Peyer's patch (tissue), 4 donors: Measurements from ENCODE around the gene DUSP9. TPM values are rescaled to one million over a fixed set of nuclear protein-coding genes. Genes with fewer than 3 reads are reported as not detected.
A peak's percentile ranks its signal among the peaks of the same experiment; 100 is the strongest.

Source experiments
- DNase-seq, 3 donors: peaks; one replicate each; pipeline ENCODE4 v3.0.0-alpha.2; 2017 to 2019
- H3K27ac ChIP-seq, 4 donors: fragments of 200-600 bp; sonication (generic); one replicate each; pipeline ENCODE4 v1.5.1; 2016 to 2019
- H3K27me3 ChIP-seq, 2 donors: fragments of 200-600 bp; sonication (generic); one replicate each; pipeline ENCODE4 v1.5.1; 2019
- H3K36me3 ChIP-seq, 3 donors: fragments of 200-600 bp; sonication (generic); one replicate each; pipeline ENCODE4 v1.5.1; 2016 to 2019
- H3K4me1 ChIP-seq, 4 donors: fragments of 200-600 bp; sonication (generic); one replicate each; pipeline ENCODE4 v1.5.1; 2016 to 2019
- H3K4me3 ChIP-seq, 4 donors: fragments of 200-600 bp; sonication (generic); 1 replicate in 3 of 4; 2 replicates in 1 of 4; pipeline ENCODE4 v1.5.1; 2016 to 2019; ENCODE audit warnings: mild to moderate bottlenecking in 1 of 4
- H3K9me3 ChIP-seq, 4 donors: fragments of 200-600 bp; sonication (generic); one replicate each; pipeline ENCODE4 v1.5.1; 2016 to 2019; ENCODE audit warnings: mild to moderate bottlenecking in 1 of 4
- POLR2A ChIP-seq, 2 donors: fragments of 450-650 bp; IDR thresholded peaks; one replicate each; pipeline ENCODE4 v1.5.1; 2017; ENCODE audit warnings: antibody characterized with exemption in 2 of 2, mild to moderate bottlenecking in 2 of 2, moderate library complexity in 2 of 2
- total RNA-seq, 4 donors: library from RNA; depleted of rRNA; stranded (reverse); fragments of >200 nt; gene quantifications; one replicate each; pipeline ENCODE4 v1.1.0, GENCODE V29; 2016
- TF ChIP-seq, protein P1 (sequence below), 6 experiments: fragments of 450-650 bp in 4 of 6; fragments of 200-600 bp in 2 of 6; sonication (generic) in 1 of 6; IDR thresholded peaks; one replicate each; pipeline ENCODE4 v1.5.1; 2017 to 2019; ENCODE audit warnings: antibody characterized with exemption in 6 of 6, mild to moderate bottlenecking in 3 of 6, moderate library complexity in 1 of 6

Gene DUSP9
- total RNA-seq, 4 donors from 2014 or later, result not detected

- Histone ChIP-seq H3K9me3 (no peaks in the 10 kb centered on the region), H3K4me1 (no peaks in the 10 kb centered on the region), H3K36me3 (no peaks in the 10 kb centered on the region), H3K27ac (no peak overlapping the region), H3K27me3 (no peaks in the 10 kb centered on the region), H3K4me3 (peak overlapping the region in 1 of 4 donors; percentile 24)
- TF ChIP-seq, protein P1, sequence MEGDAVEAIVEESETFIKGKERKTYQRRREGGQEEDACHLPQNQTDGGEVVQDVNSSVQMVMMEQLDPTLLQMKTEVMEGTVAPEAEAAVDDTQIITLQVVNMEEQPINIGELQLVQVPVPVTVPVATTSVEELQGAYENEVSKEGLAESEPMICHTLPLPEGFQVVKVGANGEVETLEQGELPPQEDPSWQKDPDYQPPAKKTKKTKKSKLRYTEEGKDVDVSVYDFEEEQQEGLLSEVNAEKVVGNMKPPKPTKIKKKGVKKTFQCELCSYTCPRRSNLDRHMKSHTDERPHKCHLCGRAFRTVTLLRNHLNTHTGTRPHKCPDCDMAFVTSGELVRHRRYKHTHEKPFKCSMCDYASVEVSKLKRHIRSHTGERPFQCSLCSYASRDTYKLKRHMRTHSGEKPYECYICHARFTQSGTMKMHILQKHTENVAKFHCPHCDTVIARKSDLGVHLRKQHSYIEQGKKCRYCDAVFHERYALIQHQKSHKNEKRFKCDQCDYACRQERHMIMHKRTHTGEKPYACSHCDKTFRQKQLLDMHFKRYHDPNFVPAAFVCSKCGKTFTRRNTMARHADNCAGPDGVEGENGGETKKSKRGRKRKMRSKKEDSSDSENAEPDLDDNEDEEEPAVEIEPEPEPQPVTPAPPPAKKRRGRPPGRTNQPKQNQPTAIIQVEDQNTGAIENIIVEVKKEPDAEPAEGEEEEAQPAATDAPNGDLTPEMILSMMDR (IDR thresholded peaks at IDR 0.05), result peak; percentile 33 to 75 (median 62)
- no peak for TF ChIP-seq POLR2A (IDR thresholded peaks at IDR 0.05)
- DNase-seq, result peak; percentile 70 to 88 (median 82)
These were observed 21.0 kb downstream of the DUSP9 start for GRCh38 chrX:153667956-153668396.

DNA sequence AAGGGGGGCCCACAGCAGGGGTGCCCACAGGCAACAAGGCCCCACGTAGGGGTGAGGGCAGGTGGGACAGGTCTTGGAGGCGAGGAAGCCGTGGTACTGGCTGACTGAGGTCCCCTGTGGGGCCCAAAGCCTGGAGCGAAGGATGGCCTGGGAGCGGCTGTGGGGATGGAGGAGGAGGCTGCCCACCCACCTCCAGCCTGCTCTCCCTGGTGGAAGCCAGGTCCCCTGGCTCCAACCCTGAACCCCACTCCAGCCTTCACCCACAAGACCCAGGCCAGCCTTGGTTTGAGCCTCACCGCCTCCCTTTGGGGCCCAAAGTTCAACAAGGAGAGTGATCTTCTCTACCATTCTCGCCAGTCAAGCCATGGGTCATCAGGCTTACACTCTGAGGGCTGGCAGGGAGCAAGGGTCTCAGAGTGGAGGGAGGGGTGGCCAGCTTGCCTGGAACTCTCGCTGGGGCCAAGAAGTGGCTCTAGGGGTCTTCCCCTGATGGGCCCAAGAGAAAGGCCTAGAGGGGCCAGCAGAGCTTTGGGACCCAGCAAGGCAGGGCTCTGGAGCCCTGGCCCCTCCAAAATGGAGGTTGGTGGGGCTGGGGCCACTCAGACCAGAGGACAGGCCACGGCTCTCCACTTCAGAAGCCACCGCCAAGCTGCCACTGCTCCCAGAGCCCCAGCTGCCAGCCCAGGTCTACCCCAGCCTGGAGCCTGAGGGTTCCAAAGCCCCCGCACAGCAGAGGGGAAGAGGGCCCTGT, 21.6 kb downstream of the DUSP9 start:
- Histone ChIP-seq H3K9me3 (no peaks in the 10 kb centered on the region), H3K4me1 (no peaks in the 10 kb centered on the region), H3K4me3 (no peak overlapping the region), H3K27me3 (no peaks in the 10 kb centered on the region), H3K27ac (no peak overlapping the region), H3K36me3 (no peaks in the 10 kb centered on the region)
- TF ChIP-seq POLR2A (IDR thresholded peaks at IDR 0.05), result no peak
- TF ChIP-seq, protein P1 (IDR thresholded peaks at IDR 0.05), result no peak
- DNase-seq, result peak in 1 of 3 donors; percentile 31

- Histone ChIP-seq H3K27ac (no peak overlapping the region), H3K27me3 (no peaks in the 10 kb centered on the region), H3K4me1 (no peaks in the 10 kb centered on the region), H3K4me3 (no peak overlapping the region), H3K9me3 (no peaks in the 10 kb centered on the region), H3K36me3 (no peaks in the 10 kb centered on the region)
- DNase-seq, result peak in 2 of 3 donors; percentile 19 to 49
- no peak for TF ChIP-seq POLR2A (IDR thresholded peaks at IDR 0.05)
- TF ChIP-seq, protein P1 (IDR thresholded peaks at IDR 0.05), result peak; percentile 44 to 67 (median 52)
These were observed 22.3 kb downstream of the DUSP9 start for GRCh38 chrX:153669174-153669890.

GRCh38 chrX:153669901-153670731, 23.1 kb downstream of the DUSP9 start:
- H3K4me3 ChIP-seq, result no peak overlapping the region
- H3K36me3 ChIP-seq, result no peaks in the 10 kb centered on the region
- H3K9me3 ChIP-seq, result no peaks in the 10 kb centered on the region
- no peaks in the 10 kb centered on the region for H3K4me1 ChIP-seq
- TF ChIP-seq, protein P1 (IDR thresholded peaks at IDR 0.05), result no peak
- no peak for TF ChIP-seq POLR2A (IDR thresholded peaks at IDR 0.05)
- no peaks in the 10 kb centered on the region for H3K27me3 ChIP-seq
- no peak overlapping the region for H3K27ac ChIP-seq
- peak in 1 of 3 donors; percentile 38 for DNase-seq
